ENCODE data around the gene BAZ1A.

Gene BAZ1A

GRCh38 chr14:34874386-34875030 lies 652 bp downstream of the BAZ1A start:
- Histone ChIP-seq H3K9me3 (ENCODE audit: control insufficient read depth, low read length) (no peaks in the 10 kb centered on the region), H3K4me1 (ENCODE audit: control insufficient read depth, insufficient read depth, low read length) (no peaks in the 10 kb centered on the region), H3K27me3 (ENCODE audit: control insufficient read depth, insufficient read depth, low read length) (no peaks in the 10 kb centered on the region), H3K36me3 (ENCODE audit: control insufficient read depth, insufficient read depth, low read length) (no peaks in the 10 kb centered on the region), H3K9ac (ENCODE audit: low read length) (peak overlapping the region; percentile 97), H3K4me3 (ENCODE audit: low read length) (peak overlapping the region; percentile 90)

DNA sequence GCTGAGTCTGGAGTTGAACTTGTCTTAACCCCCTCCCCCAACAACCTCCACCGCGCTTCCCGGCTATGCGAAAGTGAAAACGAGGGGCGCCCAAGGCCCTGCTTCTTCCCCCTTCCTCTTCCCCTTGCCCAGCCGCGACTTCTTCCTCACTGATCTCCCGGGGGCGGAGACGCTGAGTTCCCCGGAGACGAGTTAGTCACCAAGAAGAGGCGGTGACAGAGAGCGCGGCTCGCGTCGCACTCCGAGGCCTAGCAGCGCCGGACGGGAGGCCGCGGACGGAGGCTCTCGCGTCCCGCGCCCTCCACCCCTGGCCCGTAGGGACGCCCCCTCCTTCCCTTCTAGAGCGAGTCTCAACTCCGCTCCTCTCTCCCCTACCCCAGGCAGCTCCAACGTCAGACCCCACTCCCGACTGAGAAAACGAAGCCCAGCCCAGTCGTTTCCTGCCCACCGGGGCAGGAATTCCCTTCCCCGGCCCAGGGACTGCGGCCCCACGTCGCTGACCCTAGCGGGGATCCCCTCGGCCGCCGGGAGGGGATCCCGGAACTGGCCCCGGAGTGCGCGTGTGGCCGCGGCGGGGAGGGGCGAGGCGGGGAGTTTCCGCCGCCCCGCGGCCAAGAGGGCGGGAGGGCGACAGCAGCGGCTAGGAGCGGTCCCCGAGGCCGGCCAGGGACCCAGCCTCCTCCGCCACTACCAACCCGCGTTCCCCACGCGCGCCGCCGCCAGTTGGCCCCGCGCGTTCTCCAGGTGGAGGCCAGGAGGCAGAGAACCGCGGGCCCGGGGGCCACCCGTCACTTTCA lies 1.4 kb downstream of the BAZ1A start:
- H3K36me3 ChIP-seq (ENCODE audit: control insufficient read depth, insufficient read depth, low read length): no peaks in the 10 kb centered on the region
- H3K9ac ChIP-seq (ENCODE audit: low read length): peak overlapping the region; percentile 97
- no peaks in the 10 kb centered on the region for H3K9me3 ChIP-seq (ENCODE audit: control insufficient read depth, low read length)
- no peaks in the 10 kb centered on the region for H3K4me1 ChIP-seq (ENCODE audit: control insufficient read depth, insufficient read depth, low read length)
- H3K4me3 ChIP-seq (ENCODE audit: low read length): peak overlapping the region; percentile 90
- H3K27me3 ChIP-seq (ENCODE audit: control insufficient read depth, insufficient read depth, low read length): no peaks in the 10 kb centered on the region

DNA sequence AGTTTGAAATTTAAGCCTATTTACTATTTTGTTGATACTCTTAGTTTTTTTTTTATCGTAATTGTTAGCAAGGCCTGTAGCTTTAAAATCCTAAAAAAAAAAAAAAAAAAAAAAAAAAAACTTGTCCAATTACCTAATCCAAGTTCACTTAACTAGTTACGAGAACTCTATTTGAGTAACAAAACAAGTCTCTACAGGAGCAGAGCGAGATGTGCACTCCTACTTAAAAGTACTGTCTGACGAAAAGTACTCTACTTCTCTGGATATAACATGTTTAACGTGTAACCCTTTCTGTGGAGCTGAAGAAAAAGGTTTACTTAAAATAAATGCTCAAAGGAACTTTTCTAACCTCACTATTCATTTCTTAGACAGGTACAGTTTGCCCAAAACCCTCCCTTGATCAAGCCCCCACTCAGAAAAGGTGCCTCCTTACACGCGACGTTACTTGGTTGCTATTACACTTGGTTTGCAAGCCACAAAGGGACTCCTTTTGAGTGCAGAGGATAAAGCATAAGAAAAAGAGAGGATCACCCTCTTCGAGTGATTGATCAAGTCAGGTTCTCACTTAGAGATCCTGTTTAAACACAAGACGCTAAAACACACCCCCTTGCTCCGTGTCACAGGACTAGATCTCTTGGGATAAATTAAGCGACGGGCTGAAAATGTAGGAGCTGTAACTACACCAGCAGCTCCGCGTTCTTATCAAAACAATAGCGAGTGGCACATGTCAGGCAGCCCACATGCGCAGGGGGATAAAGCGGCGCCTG lies 2.2 kb downstream of the BAZ1A start:
- Histone ChIP-seq H3K4me1 (ENCODE audit: control insufficient read depth, insufficient read depth, low read length) (no peaks in the 10 kb centered on the region), H3K9ac (ENCODE audit: low read length) (peak overlapping the region; percentile 97), H3K27me3 (ENCODE audit: control insufficient read depth, insufficient read depth, low read length) (no peaks in the 10 kb centered on the region), H3K36me3 (ENCODE audit: control insufficient read depth, insufficient read depth, low read length) (no peaks in the 10 kb centered on the region), H3K9me3 (ENCODE audit: control insufficient read depth, low read length) (no peaks in the 10 kb centered on the region), H3K4me3 (ENCODE audit: low read length) (peak overlapping the region; percentile 90)

DNA sequence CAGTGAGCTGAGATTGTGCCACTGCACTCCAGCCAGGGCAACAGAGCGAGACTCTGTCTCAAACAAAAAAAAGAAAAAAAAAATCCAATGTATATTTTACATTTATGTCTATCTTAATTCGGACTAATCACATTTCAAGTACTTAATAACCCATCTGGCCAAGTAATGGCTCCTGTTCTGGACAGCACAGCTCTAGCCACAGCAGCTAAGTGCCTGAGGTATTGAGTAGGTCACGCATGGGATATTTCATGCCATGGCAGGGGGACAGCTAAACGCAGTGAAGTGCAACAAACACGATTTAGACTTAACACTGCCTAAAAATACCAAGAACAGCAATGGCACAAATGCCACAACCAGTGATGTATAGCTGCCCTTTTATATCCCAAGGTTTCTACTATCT lies 8.0 kb downstream of the BAZ1A start:
- Histone ChIP-seq H3K9me3 (ENCODE audit: control insufficient read depth, low read length) (no peaks in the 10 kb centered on the region), H3K4me1 (ENCODE audit: control insufficient read depth, insufficient read depth, low read length) (no peaks in the 10 kb centered on the region), H3K9ac (ENCODE audit: low read length) (no peak overlapping the region), H3K4me3 (ENCODE audit: low read length) (no peak overlapping the region), H3K36me3 (ENCODE audit: control insufficient read depth, insufficient read depth, low read length) (no peaks in the 10 kb centered on the region), H3K27me3 (ENCODE audit: control insufficient read depth, insufficient read depth, low read length) (no peaks in the 10 kb centered on the region)

DNA sequence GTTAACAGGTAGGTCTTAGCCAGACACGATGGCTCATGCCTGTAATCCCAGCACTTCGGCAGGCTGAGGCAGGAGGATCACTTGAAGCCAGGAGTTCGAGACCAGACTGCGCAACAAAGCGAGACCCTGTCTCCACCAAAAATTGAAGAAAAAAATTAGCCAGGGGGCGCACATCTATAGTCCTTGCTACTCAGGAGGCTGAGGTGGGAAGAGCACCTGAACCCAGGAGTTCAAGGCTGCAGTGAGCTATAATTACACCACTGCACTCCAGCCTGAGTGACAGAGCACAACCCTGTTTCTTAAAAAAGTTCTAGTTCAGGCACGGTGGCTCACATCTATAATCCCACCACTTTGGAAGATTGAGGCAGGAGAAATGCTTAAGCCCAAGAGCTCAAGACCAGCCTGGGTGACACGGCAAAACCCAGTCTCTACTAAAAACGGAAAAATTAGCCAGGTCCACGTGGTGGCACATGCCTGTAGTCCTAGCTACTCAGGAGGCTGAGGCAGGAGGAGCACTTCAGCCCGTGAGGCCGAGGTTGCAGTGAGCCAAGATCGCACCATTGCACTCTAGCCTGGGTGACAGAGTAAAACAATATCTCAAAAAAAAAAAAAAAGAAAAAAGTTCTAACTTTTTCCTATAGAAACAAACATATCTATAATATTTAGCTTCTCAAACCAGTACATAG lies 9.1 kb downstream of the BAZ1A start:
- Histone ChIP-seq H3K27me3 (ENCODE audit: control insufficient read depth, insufficient read depth, low read length) (no peaks in the 10 kb centered on the region), H3K9ac (ENCODE audit: low read length) (no peak overlapping the region), H3K4me3 (ENCODE audit: low read length) (no peak overlapping the region), H3K4me1 (ENCODE audit: control insufficient read depth, insufficient read depth, low read length) (no peaks in the 10 kb centered on the region), H3K36me3 (ENCODE audit: control insufficient read depth, insufficient read depth, low read length) (no peaks in the 10 kb centered on the region), H3K9me3 (ENCODE audit: control insufficient read depth, low read length) (no peaks in the 10 kb centered on the region)

DNA sequence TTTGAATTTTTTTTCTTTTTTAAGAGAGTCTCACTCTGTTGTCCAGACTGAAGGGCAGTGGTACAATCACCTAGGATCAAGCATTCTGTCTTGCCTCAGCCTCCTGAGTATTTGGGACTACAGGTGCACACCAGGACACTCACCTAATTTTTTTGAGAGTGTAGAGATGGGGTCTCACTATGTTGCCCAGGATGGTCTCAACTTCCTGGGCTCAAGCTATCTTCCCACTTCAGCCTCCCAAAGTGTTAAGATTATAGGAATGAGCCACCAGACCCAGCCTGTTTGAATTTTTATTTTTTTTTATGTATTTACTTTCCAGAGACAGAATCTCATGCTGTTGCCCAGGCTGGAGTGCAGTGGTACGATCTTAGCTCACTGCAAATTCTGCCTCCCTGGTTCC lies 11.3 kb downstream of the BAZ1A start:
- no peak overlapping the region for H3K4me3 ChIP-seq (ENCODE audit: low read length)
- no peak overlapping the region for H3K9ac ChIP-seq (ENCODE audit: low read length)
- H3K9me3 ChIP-seq (ENCODE audit: control insufficient read depth, low read length): no peaks in the 10 kb centered on the region
- no peaks in the 10 kb centered on the region for H3K36me3 ChIP-seq (ENCODE audit: control insufficient read depth, insufficient read depth, low read length)
- H3K4me1 ChIP-seq (ENCODE audit: control insufficient read depth, insufficient read depth, low read length): no peaks in the 10 kb centered on the region
- no peaks in the 10 kb centered on the region for H3K27me3 ChIP-seq (ENCODE audit: control insufficient read depth, insufficient read depth, low read length)

DNA sequence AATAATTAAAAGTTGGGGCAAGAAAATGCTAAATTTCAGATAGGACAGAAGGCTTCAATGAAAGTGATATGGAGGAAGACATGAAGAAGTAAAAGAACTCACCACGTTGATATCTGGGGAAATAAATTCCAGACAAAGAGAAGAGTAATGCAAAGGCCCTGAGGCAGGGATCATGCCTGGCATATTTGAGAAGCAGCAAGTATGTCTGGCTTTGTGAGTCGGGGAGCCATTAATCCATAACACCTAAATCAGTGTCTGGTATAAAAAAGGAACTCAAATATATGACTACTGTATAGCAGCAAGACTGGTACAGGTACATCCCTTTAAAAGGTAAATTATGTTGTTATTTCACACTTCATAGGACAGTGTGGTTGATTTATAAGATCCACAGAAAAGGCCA lies 16.4 kb downstream of the BAZ1A start:
- Histone ChIP-seq H3K4me3 (ENCODE audit: low read length) (no peak overlapping the region), H3K27me3 (ENCODE audit: control insufficient read depth, insufficient read depth, low read length) (no peaks in the 10 kb centered on the region), H3K36me3 (ENCODE audit: control insufficient read depth, insufficient read depth, low read length) (no peaks in the 10 kb centered on the region), H3K9me3 (ENCODE audit: control insufficient read depth, low read length) (no peaks in the 10 kb centered on the region), H3K4me1 (ENCODE audit: control insufficient read depth, insufficient read depth, low read length) (no peaks in the 10 kb centered on the region), H3K9ac (ENCODE audit: low read length) (no peak overlapping the region)

DNA sequence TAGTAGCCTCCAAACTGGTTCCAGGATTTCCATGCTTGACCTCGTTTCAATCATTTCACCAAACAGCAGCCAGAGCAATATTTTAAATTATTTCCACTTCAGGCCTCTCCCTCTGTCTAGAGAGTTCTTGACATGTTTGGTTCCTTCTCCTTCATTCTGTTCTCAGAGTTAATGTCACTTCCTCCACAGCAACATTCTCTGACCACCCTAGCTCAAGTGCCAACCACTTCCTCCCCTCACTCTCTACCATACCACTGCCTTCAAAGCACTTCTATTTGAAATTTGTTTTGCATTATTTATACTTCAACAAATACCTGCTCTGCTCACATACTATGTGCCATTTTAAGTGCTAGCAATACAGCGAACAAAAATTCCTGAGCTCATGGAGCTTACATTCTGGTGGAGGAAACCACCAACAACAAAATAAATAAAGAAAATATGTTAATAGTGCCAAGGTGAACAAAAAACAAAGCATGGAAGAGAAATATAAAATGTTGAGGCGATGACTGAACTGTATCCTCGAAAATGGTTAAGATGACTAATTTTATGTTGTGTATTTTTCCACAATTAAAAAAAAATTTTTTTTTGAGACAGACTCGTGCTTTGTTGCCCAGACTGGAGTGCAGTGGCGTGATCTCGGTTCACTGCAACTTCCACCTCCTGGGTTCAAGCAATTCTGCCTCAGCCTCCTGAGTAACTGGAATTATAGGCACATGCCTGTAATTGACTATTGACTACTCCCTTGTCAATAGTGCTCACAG lies 17.3 kb downstream of the BAZ1A start:
- H3K27me3 ChIP-seq (ENCODE audit: control insufficient read depth, insufficient read depth, low read length): no peaks in the 10 kb centered on the region
- no peaks in the 10 kb centered on the region for H3K4me1 ChIP-seq (ENCODE audit: control insufficient read depth, insufficient read depth, low read length)
- no peaks in the 10 kb centered on the region for H3K36me3 ChIP-seq (ENCODE audit: control insufficient read depth, insufficient read depth, low read length)
- H3K9me3 ChIP-seq (ENCODE audit: control insufficient read depth, low read length): no peaks in the 10 kb centered on the region
- H3K9ac ChIP-seq (ENCODE audit: low read length): no peak overlapping the region
- no peak overlapping the region for H3K4me3 ChIP-seq (ENCODE audit: low read length)

DNA sequence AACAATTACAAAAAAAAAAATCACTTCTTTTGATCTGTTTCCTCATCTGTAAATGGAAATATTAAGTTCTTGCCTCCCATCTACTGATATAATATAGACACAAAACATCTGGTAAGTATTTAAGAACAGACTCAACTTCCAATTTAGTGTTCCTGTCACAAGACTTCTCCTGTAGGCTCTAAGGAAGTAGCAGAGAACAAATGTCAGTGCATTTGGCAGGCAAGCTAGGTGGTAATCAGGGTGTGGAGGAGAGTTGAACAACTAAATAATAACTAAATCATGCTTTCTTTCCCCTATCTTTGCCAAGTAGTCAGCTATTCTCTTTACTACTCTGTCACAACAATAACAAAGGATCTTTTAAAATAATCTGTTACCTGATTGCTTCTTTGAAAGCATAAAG lies 22.1 kb downstream of the BAZ1A start:
- Histone ChIP-seq H3K4me3 (ENCODE audit: low read length) (no peak overlapping the region), H3K9me3 (ENCODE audit: control insufficient read depth, low read length) (no peaks in the 10 kb centered on the region), H3K27me3 (ENCODE audit: control insufficient read depth, insufficient read depth, low read length) (no peaks in the 10 kb centered on the region), H3K4me1 (ENCODE audit: control insufficient read depth, insufficient read depth, low read length) (no peaks in the 10 kb centered on the region), H3K36me3 (ENCODE audit: control insufficient read depth, insufficient read depth, low read length) (no peaks in the 10 kb centered on the region), H3K9ac (ENCODE audit: low read length) (no peak overlapping the region)

DNA sequence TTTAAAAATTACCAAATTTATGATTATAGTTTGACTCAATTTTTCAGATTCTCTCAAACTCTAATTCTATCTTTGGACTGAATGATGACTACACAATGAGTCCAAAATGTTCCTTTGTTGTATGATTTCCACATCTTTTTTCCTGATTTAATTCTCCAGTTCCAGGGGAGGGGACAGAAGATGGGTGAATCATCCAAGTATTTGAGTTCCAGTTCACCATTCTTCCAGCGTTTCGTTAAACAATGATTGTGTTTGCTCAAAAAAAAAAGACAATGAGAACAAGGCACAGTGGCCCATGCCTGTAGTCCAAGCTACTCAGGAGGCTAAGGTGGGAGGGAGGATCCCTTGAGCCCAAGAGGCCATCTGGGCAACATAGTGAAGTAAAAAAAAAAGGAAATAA lies 23.8 kb downstream of the BAZ1A start:
- H3K4me1 ChIP-seq (ENCODE audit: control insufficient read depth, insufficient read depth, low read length): no peaks in the 10 kb centered on the region
- H3K27me3 ChIP-seq (ENCODE audit: control insufficient read depth, insufficient read depth, low read length): no peaks in the 10 kb centered on the region
- H3K4me3 ChIP-seq (ENCODE audit: low read length): no peak overlapping the region
- H3K36me3 ChIP-seq (ENCODE audit: control insufficient read depth, insufficient read depth, low read length): no peaks in the 10 kb centered on the region
- no peaks in the 10 kb centered on the region for H3K9me3 ChIP-seq (ENCODE audit: control insufficient read depth, low read length)
- H3K9ac ChIP-seq (ENCODE audit: low read length): no peak overlapping the region

DNA sequence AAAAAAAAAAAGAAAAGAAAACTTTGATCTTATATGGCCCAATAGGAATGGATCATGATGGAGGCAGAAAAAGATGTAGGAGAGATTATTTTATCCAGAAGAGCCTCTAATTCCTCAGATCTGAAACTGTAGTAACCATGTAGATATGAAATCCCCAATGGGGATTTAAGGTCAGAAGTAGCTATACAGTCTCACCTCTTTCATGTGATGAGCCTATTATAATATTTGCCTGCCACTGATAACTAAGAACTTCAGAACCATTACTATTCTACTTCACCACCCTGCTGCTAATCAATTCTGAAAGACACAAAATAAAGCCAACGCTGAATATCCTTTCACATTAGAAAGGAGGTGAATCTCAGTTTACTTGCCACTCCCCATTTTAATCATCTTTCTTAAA lies 29.3 kb downstream of the BAZ1A start:
- no peaks in the 10 kb centered on the region for H3K36me3 ChIP-seq (ENCODE audit: control insufficient read depth, insufficient read depth, low read length)
- no peaks in the 10 kb centered on the region for H3K27me3 ChIP-seq (ENCODE audit: control insufficient read depth, insufficient read depth, low read length)
- no peak overlapping the region for H3K4me3 ChIP-seq (ENCODE audit: low read length)
- no peak overlapping the region for H3K9ac ChIP-seq (ENCODE audit: low read length)
- H3K9me3 ChIP-seq (ENCODE audit: control insufficient read depth, low read length): no peaks in the 10 kb centered on the region
- H3K4me1 ChIP-seq (ENCODE audit: control insufficient read depth, insufficient read depth, low read length): peaks cover 3% of the 10 kb centered on the region

Data from mucosa of stomach (tissue), 1 donor.